NCI-H146 (cell line): ENCODE results near the gene IFNAR1.

Experiments used
- DNase-seq: peaks from one replicate; lab custom pipeline; 2025; lab: John Stamatoyannopoulos, UW

The IFNAR1 gene

DNA sequence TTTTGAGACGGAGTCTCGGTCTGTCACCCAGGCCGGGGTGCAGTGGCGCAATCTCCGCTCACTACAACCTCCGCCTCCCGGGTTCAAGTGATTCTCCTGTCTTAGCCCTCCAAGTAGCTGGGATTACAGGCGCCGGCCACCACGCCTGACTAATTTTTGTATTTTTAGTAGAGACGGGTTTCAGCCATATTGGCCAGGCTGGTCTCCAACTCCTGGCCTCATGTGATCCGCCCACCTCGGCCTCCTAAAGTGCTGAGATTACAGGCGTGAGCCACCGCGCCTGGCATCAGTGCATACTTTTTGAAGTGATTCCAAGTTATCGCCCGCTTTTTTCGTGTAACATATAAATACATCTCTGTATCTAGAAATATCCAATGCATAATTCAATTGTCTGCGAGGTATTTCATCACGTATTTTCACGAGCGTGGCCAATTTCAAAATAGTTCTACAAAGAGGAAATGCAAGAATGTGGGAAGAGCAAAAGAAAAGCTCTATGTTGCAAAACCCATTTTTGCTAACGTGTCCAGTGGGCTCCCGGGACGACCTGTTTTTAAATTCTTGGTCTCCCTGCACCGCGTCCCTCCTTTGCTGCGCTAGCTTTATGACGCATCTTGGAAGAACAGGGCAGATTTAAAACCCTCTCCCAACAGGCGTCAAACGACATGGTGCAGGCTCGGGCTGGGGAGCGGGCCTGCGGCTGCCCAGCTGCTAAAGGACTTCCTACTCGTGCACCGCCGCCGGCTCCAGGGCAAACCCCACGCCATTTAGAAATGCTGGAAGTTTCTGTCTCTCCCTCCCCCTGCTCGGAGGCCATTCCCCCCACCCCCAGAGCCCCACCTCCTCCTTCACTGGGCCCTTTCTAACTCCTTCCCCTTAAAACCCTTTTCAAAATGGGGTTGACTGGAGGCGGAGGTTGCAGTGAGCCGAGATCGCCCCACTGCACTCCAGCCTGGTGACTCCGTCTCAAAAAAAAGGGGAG is 77.5 kb downstream of the IFNAR1 start:
- no peak for DNase-seq

DNA sequence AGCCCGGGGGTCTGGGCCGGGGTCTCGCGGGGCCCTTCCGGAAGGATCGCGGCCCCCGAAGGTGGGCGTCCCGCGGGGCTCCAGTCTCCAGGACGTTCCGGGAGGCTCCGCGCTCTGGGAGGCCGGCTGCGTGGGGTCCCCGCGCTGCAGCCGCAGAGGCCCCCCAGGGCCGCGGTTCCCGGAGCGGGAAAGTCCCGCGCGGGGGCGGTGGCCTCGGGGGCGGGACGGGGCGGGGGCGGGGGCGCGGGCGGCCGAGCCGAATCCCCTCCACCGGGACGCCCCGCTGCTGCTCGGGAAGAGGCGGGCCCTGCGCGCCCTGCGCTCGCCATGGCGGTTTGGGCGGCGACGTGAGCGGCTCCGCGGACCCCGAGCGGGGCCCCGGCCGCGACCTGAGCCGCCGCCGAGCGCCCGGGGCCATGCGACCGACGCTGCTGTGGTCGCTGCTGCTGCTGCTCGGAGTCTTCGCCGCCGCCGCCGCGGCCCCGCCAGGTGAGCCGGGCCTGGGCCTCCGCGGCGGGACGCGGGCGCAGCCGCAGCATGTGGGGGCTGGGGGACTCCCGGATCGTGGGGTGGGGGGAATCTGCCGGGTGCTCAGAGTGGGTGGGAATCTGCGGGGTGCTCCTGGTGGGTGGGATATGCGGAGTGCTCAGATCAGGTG is 78.5 kb downstream of the IFNAR1 start, which contains the start of gene IFNGR2:
TSS of gene IFNGR2 (plus strand) at position 286 of the 658 bp plus-strand sequence. CDS start at position 417, 131 bp downstream.
- DNase-seq: peak; percentile 32

DNA sequence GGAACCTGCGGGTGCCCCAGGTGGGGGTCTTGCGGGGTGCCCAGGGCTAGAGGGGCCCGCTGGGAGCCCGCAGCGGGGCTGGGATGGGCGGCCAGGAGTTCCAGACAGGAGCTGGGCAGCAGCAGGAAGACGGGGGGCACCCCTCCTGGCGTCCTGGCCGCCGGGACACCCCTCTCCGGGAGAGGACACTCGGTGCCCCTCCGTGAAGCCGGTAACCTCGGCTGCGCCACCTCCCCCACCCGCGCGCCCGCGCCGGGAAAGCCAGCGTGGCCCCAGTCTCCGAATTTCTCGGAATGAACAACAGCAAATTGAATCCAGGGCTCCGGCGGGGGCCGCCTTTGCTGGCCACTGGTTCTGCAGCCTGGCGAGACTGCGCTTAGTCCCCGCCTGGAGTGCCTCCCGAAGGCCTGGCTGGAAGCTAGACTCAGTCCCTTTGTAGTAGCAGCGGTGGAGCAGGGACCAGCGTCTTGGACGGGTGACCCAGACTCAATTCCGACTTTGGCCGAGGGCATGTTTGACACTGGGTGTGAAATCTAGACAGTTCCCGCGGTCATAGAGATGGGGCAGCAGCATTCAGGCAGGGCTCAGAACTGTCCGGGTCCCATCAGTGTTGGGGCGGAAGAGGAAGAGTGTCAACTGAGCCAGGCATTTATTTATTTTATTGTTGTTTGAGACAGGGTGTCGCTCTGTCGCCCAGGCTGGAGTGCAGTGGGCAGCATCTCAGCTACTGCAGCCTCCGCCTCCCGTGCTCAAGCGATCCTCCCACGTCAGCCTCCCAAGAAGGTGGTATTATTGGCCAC is 79.2 kb downstream of the IFNAR1 start:
- DNase-seq: peak; percentile 32

DNA sequence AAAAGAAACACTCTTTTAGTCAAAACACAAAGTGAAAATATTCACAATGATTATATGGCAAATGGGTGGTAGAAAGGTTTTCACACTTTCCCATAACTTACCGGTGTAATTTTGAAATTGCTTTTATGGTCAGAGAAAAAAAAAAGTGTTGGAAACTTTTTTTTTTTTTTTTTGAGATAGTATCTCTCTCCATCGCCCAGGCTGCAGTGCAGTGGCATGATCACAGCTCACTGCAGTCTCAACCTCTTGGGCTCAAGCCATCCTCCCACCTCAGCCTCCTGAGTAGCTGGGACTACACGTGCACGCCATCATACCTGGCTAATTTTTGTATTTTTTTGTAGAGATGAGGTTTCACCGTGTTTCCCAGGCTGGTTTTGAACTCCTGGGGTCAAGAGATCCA is 81.7 kb downstream of the IFNAR1 start:
- no peak for DNase-seq
